NB4 (cell line): ENCODE results near the gene CYP4F2.

Experiments
- CTCF ChIP-seq: IDR thresholded peaks from one replicate; pipeline ENCODE4 v1.5.1; 2012; ENCODE audit warnings: low read depth, low read length
- POLR2A ChIP-seq: IDR thresholded peaks from 2 replicates; pipeline ENCODE4 v1.6.1; 2011; ENCODE audit warnings: mild to moderate bottlenecking; ENCODE audit not compliant: insufficient read length; ENCODE audit errors: extremely low read depth

GRCh38 chr19:15891434-15891833 is 6.4 kb downstream of the CYP4F2 start:
- TF ChIP-seq CTCF (no peak), POLR2A (no peak)
